Mesendoderm (in vitro differentiated cells): Measurements from ENCODE around the gene LRRC7.

Experiments used
- DNase-seq: peaks from one replicate; pipeline ENCODE4 v3.0.0; 2013
- H2AK5ac ChIP-seq: 2 replicates; pipeline ENCODE4 v1.6.1; 2013; ENCODE audit warnings: low read length, inconsistent platforms
- H2BK120ac ChIP-seq: 2 replicates; pipeline ENCODE4 v1.6.1; 2013; ENCODE audit warnings: low read depth, mild to moderate bottlenecking, low read length, moderate library complexity, mixed read lengths
- H2BK15ac ChIP-seq: replicated peaks from 2 replicates; pipeline ENCODE4 v1.6.1; 2013; ENCODE audit warnings: low read depth, mild to moderate bottlenecking, moderate library complexity
- H2BK5ac ChIP-seq: 2 replicates; pipeline ENCODE4 v1.6.1; 2013; ENCODE audit warnings: low read length, inconsistent platforms
- H3K18ac ChIP-seq: 2 replicates; pipeline ENCODE4 v1.6.1; 2013; ENCODE audit warnings: mild to moderate bottlenecking, low read length, mixed read lengths
- H3K23ac ChIP-seq: one replicate; pipeline ENCODE4 v1.6.1; 2013; ENCODE audit warnings: low read length
- H3K27ac ChIP-seq: 2 replicates; pipeline ENCODE4 v1.5.1; 2013; ENCODE audit warnings: low read depth, mild to moderate bottlenecking, inconsistent platforms, low read length, moderate library complexity
- H3K27me3 ChIP-seq: 2 replicates; pipeline ENCODE4 v1.6.1; 2013; ENCODE audit warnings: low read length, control low read depth, mild to moderate bottlenecking, inconsistent platforms; ENCODE audit not compliant: insufficient read depth, poor library complexity
- H3K36me3 ChIP-seq: 2 replicates; pipeline ENCODE4 v1.6.1; 2013; ENCODE audit warnings: low read length, inconsistent platforms; ENCODE audit not compliant: control insufficient read depth, insufficient read depth
- H3K4ac ChIP-seq: one replicate; pipeline ENCODE4 v1.6.1; 2013; ENCODE audit warnings: low read depth, mild to moderate bottlenecking, low read length, moderate library complexity
- H3K4me1 ChIP-seq: 2 replicates; pipeline ENCODE4 v1.6.1; 2013; ENCODE audit warnings: low read depth, low read length, inconsistent platforms; ENCODE audit not compliant: control insufficient read depth
- H3K4me2 ChIP-seq: 2 replicates; pipeline ENCODE4 v1.6.1; 2013; ENCODE audit warnings: low read length
- H3K4me3 ChIP-seq: 2 replicates; pipeline ENCODE4 v1.5.1; 2013; ENCODE audit warnings: mild to moderate bottlenecking, low read length
- H3K56ac ChIP-seq: one replicate; pipeline ENCODE4 v1.6.1; 2013; ENCODE audit warnings: low read length
- H3K79me1 ChIP-seq: 2 replicates; pipeline ENCODE4 v1.6.1; 2013; ENCODE audit warnings: low read length, inconsistent platforms
- H3K79me2 ChIP-seq: 2 replicates; pipeline ENCODE4 v1.6.1; 2013; ENCODE audit warnings: mild to moderate bottlenecking, low read length; ENCODE audit not compliant: control insufficient read depth, insufficient read depth
- H3K9ac ChIP-seq: 2 replicates; pipeline ENCODE4 v1.6.1; 2013; ENCODE audit warnings: low read length, inconsistent platforms
- H4K5ac ChIP-seq: one replicate; pipeline ENCODE4 v1.6.1; 2013; ENCODE audit warnings: low read length
- H4K8ac ChIP-seq: one replicate; pipeline ENCODE4 v1.6.1; 2013; ENCODE audit warnings: low read depth, mild to moderate bottlenecking, control low read depth, low read length, moderate library complexity
- WGBS: extraction: QIAGEN DNeasy Blood & Tissue Kit; methylation state at CpG from one replicate; pipeline ENCODE4 v1.1.7; 2013; ENCODE audit warnings: low lambda C conversion rate, missing lambda C conversion rate; ENCODE audit not compliant: insufficient coverage; ENCODE audit errors: extremely low coverage; 5-methylcytosine and 5-hydroxymethylcytosine counted together

Gene LRRC7

GRCh38 chr1:69686367-69686984 lies 118.8 kb downstream of the LRRC7 start:
- H3K23ac ChIP-seq = no peak overlapping the region
- H3K79me2 ChIP-seq = no peaks in the 10 kb centered on the region
- no peak overlapping the region for H3K4me3 ChIP-seq
- DNase-seq = no peak
- no peaks in the 10 kb centered on the region for H3K27me3 ChIP-seq
- H3K4me2 ChIP-seq = no peak overlapping the region
- no peak overlapping the region for H2BK5ac ChIP-seq
- H3K4ac ChIP-seq = no peak overlapping the region
- H3K79me1 ChIP-seq = no peaks in the 10 kb centered on the region
- H3K18ac ChIP-seq = no peak overlapping the region
- H3K36me3 ChIP-seq = no peaks in the 10 kb centered on the region
- no peak overlapping the region for H2BK120ac ChIP-seq
- H4K8ac ChIP-seq = no peak overlapping the region
- no peak overlapping the region for H2AK5ac ChIP-seq
- no peak overlapping the region for H3K56ac ChIP-seq
- no peak overlapping the region for H4K5ac ChIP-seq
- H3K9ac ChIP-seq = no peak overlapping the region
- no peak overlapping the region for H2BK15ac ChIP-seq
- WGBS = no CpG with 5 or more reads among the region's 1 CpG
- no peak overlapping the region for H3K27ac ChIP-seq
- no peaks in the 10 kb centered on the region for H3K4me1 ChIP-seq

- no peak overlapping the region for H3K4me3 ChIP-seq
- no peak overlapping the region for H3K4me2 ChIP-seq
- H3K4me1 ChIP-seq = no peaks in the 10 kb centered on the region
- no peak overlapping the region for H3K27ac ChIP-seq
- no peak overlapping the region for H3K4ac ChIP-seq
- no peak overlapping the region for H2BK5ac ChIP-seq
- H4K8ac ChIP-seq = no peak overlapping the region
- H3K56ac ChIP-seq = no peak overlapping the region
- no peak overlapping the region for H2BK120ac ChIP-seq
- H4K5ac ChIP-seq = no peak overlapping the region
- no peak overlapping the region for H2AK5ac ChIP-seq
- DNase-seq = no peak
- H3K9ac ChIP-seq = no peak overlapping the region
- WGBS = no CpG with 5 or more reads among the region's 2 CpGs
- H2BK15ac ChIP-seq = no peak overlapping the region
- H3K79me2 ChIP-seq = no peaks in the 10 kb centered on the region
- H3K23ac ChIP-seq = no peak overlapping the region
- no peak overlapping the region for H3K18ac ChIP-seq
- no peaks in the 10 kb centered on the region for H3K27me3 ChIP-seq
- no peaks in the 10 kb centered on the region for H3K79me1 ChIP-seq
- no peaks in the 10 kb centered on the region for H3K36me3 ChIP-seq
These were observed 120.5 kb downstream of the LRRC7 start for GRCh38 chr1:69688193-69688592.

- no peak overlapping the region for H3K4me3 ChIP-seq
- no peak overlapping the region for H3K56ac ChIP-seq
- H4K5ac ChIP-seq = no peak overlapping the region
- no peak overlapping the region for H3K4me2 ChIP-seq
- no peak overlapping the region for H2BK5ac ChIP-seq
- H3K4me1 ChIP-seq = no peaks in the 10 kb centered on the region
- H3K18ac ChIP-seq = no peak overlapping the region
- H3K9ac ChIP-seq = no peak overlapping the region
- H2BK120ac ChIP-seq = no peak overlapping the region
- H4K8ac ChIP-seq = no peak overlapping the region
- no CpG with 5 or more reads among the region's 3 CpGs for WGBS
- no peak overlapping the region for H3K4ac ChIP-seq
- no peaks in the 10 kb centered on the region for H3K79me1 ChIP-seq
- H3K27ac ChIP-seq = no peak overlapping the region
- no peak overlapping the region for H3K23ac ChIP-seq
- H2AK5ac ChIP-seq = no peak overlapping the region
- H2BK15ac ChIP-seq = no peak overlapping the region
- no peak for DNase-seq
- no peaks in the 10 kb centered on the region for H3K36me3 ChIP-seq
- no peaks in the 10 kb centered on the region for H3K27me3 ChIP-seq
- no peaks in the 10 kb centered on the region for H3K79me2 ChIP-seq
These were observed 123.5 kb downstream of the LRRC7 start for GRCh38 chr1:69691179-69691578.

GRCh38 chr1:69693921-69694675 lies 126.4 kb downstream of the LRRC7 start:
- Histone ChIP-seq H2AK5ac (no peak overlapping the region), H3K23ac (no peak overlapping the region), H3K27ac (no peak overlapping the region), H3K79me2 (no peaks in the 10 kb centered on the region), H3K36me3 (no peaks in the 10 kb centered on the region), H2BK120ac (no peak overlapping the region), H3K4ac (no peak overlapping the region), H2BK15ac (no peak overlapping the region), H4K5ac (no peak overlapping the region), H3K4me1 (no peaks in the 10 kb centered on the region), H3K4me2 (no peak overlapping the region), H3K27me3 (no peaks in the 10 kb centered on the region), H3K9ac (no peak overlapping the region), H3K18ac (no peak overlapping the region), H4K8ac (no peak overlapping the region), H3K79me1 (no peaks in the 10 kb centered on the region), H2BK5ac (no peak overlapping the region), H3K4me3 (no peak overlapping the region), H3K56ac (no peak overlapping the region)
- peak; percentile 38 for DNase-seq

- H4K8ac ChIP-seq = no peak overlapping the region
- no peak overlapping the region for H2AK5ac ChIP-seq
- no peak overlapping the region for H2BK15ac ChIP-seq
- H3K4me3 ChIP-seq = no peak overlapping the region
- WGBS = no CpG with 5 or more reads among the region's 2 CpGs
- no peak overlapping the region for H3K4me2 ChIP-seq
- H3K27me3 ChIP-seq = no peaks in the 10 kb centered on the region
- no peak overlapping the region for H2BK120ac ChIP-seq
- H3K4ac ChIP-seq = no peak overlapping the region
- H3K27ac ChIP-seq = no peak overlapping the region
- no peak overlapping the region for H3K18ac ChIP-seq
- no peak overlapping the region for H4K5ac ChIP-seq
- no peaks in the 10 kb centered on the region for H3K79me1 ChIP-seq
- no peak overlapping the region for H3K56ac ChIP-seq
- no peaks in the 10 kb centered on the region for H3K79me2 ChIP-seq
- no peaks in the 10 kb centered on the region for H3K4me1 ChIP-seq
- no peak overlapping the region for H3K23ac ChIP-seq
- no peak overlapping the region for H2BK5ac ChIP-seq
- no peaks in the 10 kb centered on the region for H3K36me3 ChIP-seq
- H3K9ac ChIP-seq = no peak overlapping the region
- no peak for DNase-seq
These were observed 129.6 kb downstream of the LRRC7 start for GRCh38 chr1:69697340-69697739.

- H4K5ac ChIP-seq = no peak overlapping the region
- H3K27me3 ChIP-seq = no peaks in the 10 kb centered on the region
- WGBS = no CpG with 5 or more reads among the region's 2 CpGs
- H3K4me1 ChIP-seq = no peaks in the 10 kb centered on the region
- no peaks in the 10 kb centered on the region for H3K79me2 ChIP-seq
- no peak overlapping the region for H3K4me2 ChIP-seq
- H3K4ac ChIP-seq = no peak overlapping the region
- H3K23ac ChIP-seq = no peak overlapping the region
- no peaks in the 10 kb centered on the region for H3K79me1 ChIP-seq
- no peak overlapping the region for H2BK15ac ChIP-seq
- no peak overlapping the region for H3K4me3 ChIP-seq
- H2BK5ac ChIP-seq = no peak overlapping the region
- no peak overlapping the region for H2BK120ac ChIP-seq
- no peak overlapping the region for H3K56ac ChIP-seq
- H3K36me3 ChIP-seq = no peaks in the 10 kb centered on the region
- no peak overlapping the region for H3K27ac ChIP-seq
- H4K8ac ChIP-seq = no peak overlapping the region
- H3K18ac ChIP-seq = no peak overlapping the region
- no peak overlapping the region for H2AK5ac ChIP-seq
- peak; percentile 62 for DNase-seq
- no peak overlapping the region for H3K9ac ChIP-seq
These were observed 133.0 kb downstream of the LRRC7 start for GRCh38 chr1:69700770-69701169.
